ENCODE results near the gene RASGEF1C.

RASGEF1C gene

GRCh38 chr5:180162304-180162661 lies 46.7 kb downstream of the RASGEF1C start:
- no peaks in the 10 kb centered on the region for H3K4me1 Mint-ChIP-seq (ENCODE audit: low read depth)
- no peak overlapping the region for H3K4me3 Mint-ChIP-seq
- no peak overlapping the region for H3K27ac Mint-ChIP-seq
- H3K27me3 Mint-ChIP-seq, result peaks cover 35% of the 10 kb centered on the region
- H3K36me3 Mint-ChIP-seq (ENCODE audit: low read depth), result no peaks in the 10 kb centered on the region
- H3K9me3 Mint-ChIP-seq, result peaks cover 9% of the 10 kb centered on the region

- Mint-ChIP-seq H3K27ac (no peak overlapping the region), H3K4me3 (no peak overlapping the region), H3K27me3 (peaks cover 32% of the 10 kb centered on the region), H3K4me1 (ENCODE audit: low read depth) (no peaks in the 10 kb centered on the region), H3K9me3 (peaks cover 9% of the 10 kb centered on the region), H3K36me3 (ENCODE audit: low read depth) (no peaks in the 10 kb centered on the region)
These were observed 47.3 kb downstream of the RASGEF1C start for GRCh38 chr5:180161420-180162303.

DNA sequence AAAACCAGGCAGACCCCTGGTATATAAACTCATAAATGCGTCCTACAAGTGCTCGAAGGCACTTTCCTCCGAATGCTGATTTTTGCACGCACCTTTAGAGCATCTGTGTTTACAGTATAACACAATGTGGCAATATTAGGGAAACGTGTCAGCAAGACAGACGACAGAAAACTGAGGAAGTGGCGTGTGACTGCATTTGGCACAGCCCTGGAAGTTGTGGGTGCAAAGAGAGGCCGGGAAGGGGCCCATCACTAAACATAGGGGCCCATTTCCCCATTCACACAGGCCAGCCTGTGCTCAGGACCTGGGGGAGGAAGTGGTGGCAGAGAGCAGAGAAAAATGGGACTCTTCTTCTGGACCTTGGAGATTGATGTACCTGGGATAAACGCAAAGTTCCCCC lies 48.2 kb downstream of the RASGEF1C start:
- Mint-ChIP-seq H3K9me3 (peaks cover 9% of the 10 kb centered on the region), H3K27ac (no peak overlapping the region), H3K36me3 (ENCODE audit: low read depth) (no peaks in the 10 kb centered on the region), H3K4me3 (no peak overlapping the region), H3K27me3 (peaks cover 27% of the 10 kb centered on the region), H3K4me1 (ENCODE audit: low read depth) (no peaks in the 10 kb centered on the region)

DNA sequence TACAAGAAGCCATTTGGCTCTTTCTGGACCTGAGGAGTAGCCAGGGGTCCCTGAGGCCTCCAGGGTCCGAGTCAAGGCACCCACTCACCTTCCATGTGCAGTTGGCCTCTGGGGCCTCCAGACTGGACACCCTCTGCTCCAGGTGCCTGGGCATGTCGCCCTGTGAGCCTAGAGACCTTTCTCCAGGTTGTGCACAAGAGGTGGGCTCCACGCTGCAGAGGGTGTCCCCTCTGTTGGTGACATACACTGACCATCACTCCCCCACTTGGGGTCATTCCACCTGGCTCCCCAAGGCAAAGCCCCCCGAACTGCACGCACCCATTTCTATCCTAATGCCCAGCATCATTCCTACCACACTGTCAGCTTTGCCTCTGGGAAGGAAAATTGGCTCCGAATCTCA lies 48.8 kb downstream of the RASGEF1C start:
- H3K4me3 Mint-ChIP-seq, result no peak overlapping the region
- no peaks in the 10 kb centered on the region for H3K36me3 Mint-ChIP-seq (ENCODE audit: low read depth)
- peaks cover 9% of the 10 kb centered on the region for H3K9me3 Mint-ChIP-seq

GRCh38 chr5:180159756-180160155 lies 49.3 kb downstream of the RASGEF1C start:
- Mint-ChIP-seq H3K36me3 (ENCODE audit: low read depth) (no peaks in the 10 kb centered on the region), H3K4me1 (ENCODE audit: low read depth) (no peaks in the 10 kb centered on the region), H3K4me3 (no peak overlapping the region), H3K27ac (no peak overlapping the region), H3K9me3 (peaks cover 7% of the 10 kb centered on the region), H3K27me3 (peaks cover 23% of the 10 kb centered on the region)

More for the DNA sequence above, 48.8 kb downstream of the RASGEF1C start:
- no peak overlapping the region for H3K27ac Mint-ChIP-seq
- H3K4me1 Mint-ChIP-seq (ENCODE audit: low read depth), result no peaks in the 10 kb centered on the region
- H3K27me3 Mint-ChIP-seq, result peaks cover 27% of the 10 kb centered on the region

GRCh38 chr5:180157866-180158265 lies 51.1 kb downstream of the RASGEF1C start:
- Mint-ChIP-seq H3K4me1 (ENCODE audit: low read depth) (no peaks in the 10 kb centered on the region), H3K4me3 (no peak overlapping the region), H3K36me3 (ENCODE audit: low read depth) (no peaks in the 10 kb centered on the region), H3K9me3 (no peaks in the 10 kb centered on the region), H3K27me3 (peaks cover 16% of the 10 kb centered on the region), H3K27ac (no peak overlapping the region)

DNA sequence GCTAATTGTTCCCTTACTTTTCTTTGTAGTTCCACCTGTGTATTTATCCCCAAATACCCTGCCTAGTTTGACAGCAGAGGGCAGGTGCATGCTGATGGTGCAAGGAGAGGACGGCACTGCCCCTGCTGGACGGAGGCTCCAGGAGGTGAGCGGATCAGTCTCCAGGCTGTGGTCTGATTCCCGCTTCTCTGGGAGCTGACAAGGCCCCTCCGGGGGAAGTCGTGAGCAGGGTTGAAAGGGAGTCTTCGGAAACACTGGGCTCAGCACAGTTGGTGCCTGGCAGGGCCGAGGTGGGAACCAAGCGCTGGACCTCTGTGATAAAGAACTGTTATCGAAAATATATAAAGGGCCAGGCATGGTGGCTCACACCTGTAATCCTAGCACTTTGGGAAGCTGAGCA lies 52.9 kb downstream of the RASGEF1C start:
- H3K36me3 Mint-ChIP-seq (ENCODE audit: low read depth), result no peaks in the 10 kb centered on the region
- no peaks in the 10 kb centered on the region for H3K4me1 Mint-ChIP-seq (ENCODE audit: low read depth)
- no peak overlapping the region for H3K27ac Mint-ChIP-seq
- H3K27me3 Mint-ChIP-seq, result peaks cover 18% of the 10 kb centered on the region
- no peaks in the 10 kb centered on the region for H3K9me3 Mint-ChIP-seq
- H3K4me3 Mint-ChIP-seq, result no peak overlapping the region

- Mint-ChIP-seq H3K27ac (no peak overlapping the region), H3K27me3 (peaks cover 19% of the 10 kb centered on the region), H3K36me3 (ENCODE audit: low read depth) (no peaks in the 10 kb centered on the region), H3K4me1 (ENCODE audit: low read depth) (no peaks in the 10 kb centered on the region), H3K4me3 (no peak overlapping the region), H3K9me3 (peaks cover under 1% of the 10 kb centered on the region)
These were observed 53.6 kb downstream of the RASGEF1C start for GRCh38 chr5:180155365-180155926.

GRCh38 chr5:180154821-180155364 lies 54.1 kb downstream of the RASGEF1C start:
- H3K4me1 Mint-ChIP-seq (ENCODE audit: low read depth), result no peaks in the 10 kb centered on the region
- H3K27me3 Mint-ChIP-seq, result peaks cover 22% of the 10 kb centered on the region
- H3K4me3 Mint-ChIP-seq, result no peak overlapping the region
- H3K9me3 Mint-ChIP-seq, result peaks cover 6% of the 10 kb centered on the region
- H3K27ac Mint-ChIP-seq, result no peak overlapping the region
- H3K36me3 Mint-ChIP-seq (ENCODE audit: low read depth), result no peaks in the 10 kb centered on the region

DNA sequence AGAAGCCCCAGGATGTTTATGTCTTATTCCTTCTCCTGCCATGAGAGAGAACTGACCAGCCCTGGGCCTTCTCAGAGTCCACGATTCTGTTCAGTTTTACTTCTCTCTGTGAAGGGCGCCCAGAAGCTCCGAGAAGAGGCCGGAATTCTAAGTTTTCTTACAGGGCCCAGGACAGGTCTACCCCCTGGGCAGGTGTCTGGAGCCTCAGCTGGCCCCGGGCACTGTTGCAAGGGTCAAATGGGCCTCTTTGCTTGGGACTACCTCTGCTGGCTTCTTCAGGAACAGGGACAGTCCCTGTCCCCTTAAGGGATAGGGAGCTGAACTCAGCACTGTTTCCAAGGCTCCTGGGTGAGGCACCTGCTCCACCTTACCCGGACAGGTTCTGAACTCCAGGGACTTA lies 55.0 kb downstream of the RASGEF1C start:
- Mint-ChIP-seq H3K27ac (no peak overlapping the region), H3K4me1 (ENCODE audit: low read depth) (no peaks in the 10 kb centered on the region), H3K9me3 (peaks cover 10% of the 10 kb centered on the region), H3K4me3 (no peak overlapping the region), H3K27me3 (peaks cover 26% of the 10 kb centered on the region), H3K36me3 (ENCODE audit: low read depth) (no peaks in the 10 kb centered on the region)

DNA sequence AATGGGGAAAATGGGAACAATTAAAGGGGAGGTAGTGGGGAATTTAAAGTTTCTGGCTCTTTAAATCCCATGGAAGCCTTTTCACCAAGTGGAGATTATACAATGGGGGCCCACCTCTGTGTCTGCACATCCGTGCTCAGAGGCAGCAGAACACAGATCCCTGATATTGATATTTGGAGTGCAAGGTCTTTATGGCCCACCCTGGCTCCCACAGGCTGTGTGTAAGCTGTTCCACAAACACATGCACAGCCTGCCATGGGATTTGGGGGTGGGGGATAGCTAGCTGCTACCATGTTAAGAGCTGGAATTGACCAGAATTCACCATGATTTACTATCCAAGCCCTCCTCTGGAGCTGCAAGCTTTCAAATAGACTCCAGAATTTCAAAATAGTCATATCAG lies 55.9 kb downstream of the RASGEF1C start:
- no peak overlapping the region for H3K27ac Mint-ChIP-seq
- peaks cover 14% of the 10 kb centered on the region for H3K9me3 Mint-ChIP-seq
- H3K36me3 Mint-ChIP-seq (ENCODE audit: low read depth), result no peaks in the 10 kb centered on the region
- no peak overlapping the region for H3K4me3 Mint-ChIP-seq
- no peaks in the 10 kb centered on the region for H3K4me1 Mint-ChIP-seq (ENCODE audit: low read depth)
- peaks cover 23% of the 10 kb centered on the region for H3K27me3 Mint-ChIP-seq

DNA sequence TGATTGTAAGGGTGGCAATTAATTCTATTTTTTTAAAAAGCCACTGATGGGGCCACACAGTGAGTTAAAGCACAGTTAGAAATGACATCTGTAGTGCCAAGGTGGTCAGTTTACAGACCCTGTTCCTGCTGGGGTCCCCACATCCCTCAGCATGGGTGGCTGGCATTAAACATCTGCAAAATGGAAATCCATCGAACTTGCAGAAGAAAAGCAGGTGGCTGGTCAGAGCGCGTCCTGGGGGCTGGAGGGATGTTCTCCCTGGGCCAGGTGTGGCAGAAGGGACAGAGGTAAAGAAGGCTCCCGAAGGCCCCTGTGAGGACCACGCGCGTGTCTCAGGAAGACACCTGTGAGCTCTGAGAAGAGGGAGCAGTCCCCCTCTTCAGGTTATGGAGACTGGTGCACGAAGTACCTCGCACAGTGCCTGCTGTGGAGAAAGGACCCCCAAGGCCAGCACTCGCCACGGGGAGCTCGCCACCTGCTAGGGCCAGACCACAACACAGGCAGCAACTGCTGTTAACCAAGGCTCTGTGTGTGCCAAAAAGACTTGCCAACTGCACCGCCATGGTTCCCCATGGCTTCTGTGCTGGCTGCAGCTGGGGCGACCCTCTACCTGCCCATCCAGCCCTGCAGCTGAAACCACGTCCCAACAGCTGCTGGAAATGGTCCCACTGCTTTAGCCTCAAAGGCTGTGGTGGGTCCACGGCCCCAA lies 65.2 kb downstream of the RASGEF1C start:
- no peaks in the 10 kb centered on the region for H3K4me1 Mint-ChIP-seq (ENCODE audit: low read depth)
- H3K36me3 Mint-ChIP-seq (ENCODE audit: low read depth), result no peaks in the 10 kb centered on the region
- peaks cover 20% of the 10 kb centered on the region for H3K27me3 Mint-ChIP-seq
- H3K27ac Mint-ChIP-seq, result no peak overlapping the region
- peaks cover 17% of the 10 kb centered on the region for H3K9me3 Mint-ChIP-seq
- H3K4me3 Mint-ChIP-seq, result no peak overlapping the region

- Mint-ChIP-seq H3K4me1 (ENCODE audit: low read depth) (no peaks in the 10 kb centered on the region), H3K4me3 (no peak overlapping the region), H3K27ac (no peak overlapping the region), H3K27me3 (peaks cover 20% of the 10 kb centered on the region), H3K9me3 (peaks cover 13% of the 10 kb centered on the region), H3K36me3 (ENCODE audit: low read depth) (no peaks in the 10 kb centered on the region)
These were observed 66.0 kb downstream of the RASGEF1C start for GRCh38 chr5:180142824-180143610.

- H3K9me3 Mint-ChIP-seq, result peaks cover 7% of the 10 kb centered on the region
These were observed 66.8 kb downstream of the RASGEF1C start for GRCh38 chr5:180142021-180142765.

More at GRCh38 chr5:180142021-180142765, 66.8 kb downstream of the RASGEF1C start:
- no peaks in the 10 kb centered on the region for H3K36me3 Mint-ChIP-seq (ENCODE audit: low read depth)
- no peak overlapping the region for H3K4me3 Mint-ChIP-seq
- H3K27me3 Mint-ChIP-seq, result peaks cover 14% of the 10 kb centered on the region
- H3K27ac Mint-ChIP-seq, result no peak overlapping the region
- no peaks in the 10 kb centered on the region for H3K4me1 Mint-ChIP-seq (ENCODE audit: low read depth)
